SW480 (cell line): ENCODE results near the gene A1BG.

Source experiments
- DNase-seq: peaks from one replicate; pipeline ENCODE4 v3.0.0-alpha.2; 2016; ENCODE audit warnings: low spot score

The A1BG gene

GRCh38 chr19:58296104-58296503, 57.2 kb downstream of the A1BG start:
- DNase-seq = no peak
